ENCODE data around the gene NR2C2. TPM values are rescaled to one million over a fixed set of nuclear protein-coding genes. Genes with fewer than 3 reads are reported as not detected.

NR2C2 gene
- total RNA-seq, 1 experiment from 2014 or later: 38.5 TPM

GRCh38 chr3:14938954-14939353 is 8.4 kb upstream of the NR2C2 start:
- H2BK15ac ChIP-seq (ENCODE audit: low read depth, low read length): no peak overlapping the region
- Mint-ChIP-seq H3K27me3 (ENCODE audit: low read depth) (no peaks in the 10 kb centered on the region), H3K9me3 (no peaks in the 10 kb centered on the region), H3K36me3 (ENCODE audit: insufficient read depth in 1 of 3, low read depth in 3 of 3) (peaks cover 1 to 10% (median 6%) of the 10 kb centered on the region in 3 experiments; a peak in 4 of 7 replicates), H3K4me3 (no peak overlapping the region), H3K27ac (no peak overlapping the region), H3K4me1 (peaks cover 16 to 20% of the 10 kb centered on the region in 2 experiments)
- DNase-seq: no peak
- H3K14ac ChIP-seq (ENCODE audit: insufficient read depth, low read length): no peak overlapping the region
- no peak overlapping the region for H3K56ac ChIP-seq (ENCODE audit: insufficient read length, low read depth, low read length)
- WGBS (ENCODE audit: extremely low coverage, insufficient read length, low lambda C conversion rate): no CpG with 5 or more reads among the region's 4 CpGs
- H3K18ac ChIP-seq (ENCODE audit: insufficient read length, low read depth, low read length): no peak overlapping the region
- no peak overlapping the region for H4K8ac ChIP-seq (replicated peaks; ENCODE audit: insufficient read length, low read depth, low read length)
- H3T11ph ChIP-seq (ENCODE audit: low read length): no peak overlapping the region
- no peak overlapping the region for H2BK120ac ChIP-seq (ENCODE audit: low read depth, low read length, poor library complexity, severe bottlenecking)
- no peaks in the 10 kb centered on the region for H3K23me2 ChIP-seq (ENCODE audit: insufficient read length, low read depth, low read length, poor library complexity, severe bottlenecking)
- H3K4me2 ChIP-seq (ENCODE audit: insufficient read depth, insufficient read length, low read length): no peak overlapping the region
- H3K9ac ChIP-seq (ENCODE audit: extremely low read depth, insufficient read length, low read length): no peak overlapping the region
- no peak overlapping the region for H3K27ac ChIP-seq (ENCODE audit: insufficient read length, low read depth, low read length)
- H4K91ac ChIP-seq (ENCODE audit: insufficient read length, low read depth, low read length): no peak overlapping the region
- no peak overlapping the region for H2AFZ ChIP-seq (ENCODE audit: low read length)
- TF ChIP-seq CTCF (conservative IDR thresholded peaks at IDR 0.05): no peak
- no peak overlapping the region for H2BK20ac ChIP-seq (ENCODE audit: low read depth, low read length, poor library complexity, severe bottlenecking)
- H3K27me3 ChIP-seq (ENCODE audit: insufficient read depth, low read length): no peaks in the 10 kb centered on the region
- H3K9me3 ChIP-seq (ENCODE audit: control insufficient read depth, low read depth, low read length): no peaks in the 10 kb centered on the region
- H3K4me1 ChIP-seq (ENCODE audit: insufficient read depth, low read length): no peaks in the 10 kb centered on the region
- H2BK12ac ChIP-seq (ENCODE audit: insufficient read length, low read depth, low read length): no peak overlapping the region
- H3K79me2 ChIP-seq (ENCODE audit: insufficient read depth, low read length): no peaks in the 10 kb centered on the region
- no peak overlapping the region for H3K23ac ChIP-seq (ENCODE audit: insufficient read length, low read depth, low read length)
- H4K5ac ChIP-seq (ENCODE audit: insufficient read length, low read depth, low read length): no peak overlapping the region
- no peaks in the 10 kb centered on the region for H3K79me1 ChIP-seq (ENCODE audit: insufficient read depth, low read depth, low read length, poor library complexity, severe bottlenecking)
- no peak overlapping the region for H3K4ac ChIP-seq (ENCODE audit: low read depth, low read length)
- H2BK5ac ChIP-seq (ENCODE audit: insufficient read length, low read length): no peak overlapping the region
- H2AK5ac ChIP-seq (ENCODE audit: insufficient read length, low read length): no peak overlapping the region
- no peaks in the 10 kb centered on the region for H4K20me1 ChIP-seq (ENCODE audit: control insufficient read depth, insufficient read depth, insufficient read length)

Data from H9 (cell line).